Measurements from ENCODE around the gene ANGPTL4. TPM values are rescaled to one million over a fixed set of nuclear protein-coding genes. Genes with fewer than 3 reads are reported as not detected.

Gene ANGPTL4
- total RNA-seq, 4 donors from 2014 or later, result 15.3 to 56.4 (median 19.1) TPM

DNA sequence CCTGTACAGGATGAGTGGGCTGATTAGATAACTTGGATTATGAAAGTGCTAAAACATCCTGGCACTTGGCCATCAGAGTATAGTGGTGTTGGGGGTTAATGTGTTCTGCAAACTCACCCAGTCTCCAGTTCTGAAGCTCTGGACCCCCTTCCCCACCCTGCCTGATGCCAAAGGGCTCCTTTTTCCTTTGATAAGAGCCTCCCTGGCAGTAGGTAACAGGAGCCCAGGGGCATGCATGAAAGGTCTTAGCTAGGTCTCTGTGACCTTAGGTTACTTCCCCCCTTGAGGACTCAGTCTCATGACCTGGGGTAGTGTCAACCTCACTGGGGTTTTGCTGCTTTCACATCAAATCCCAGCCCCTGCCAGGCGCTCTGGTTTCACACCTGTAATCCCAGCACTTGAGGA, 40.2 kb upstream of the ANGPTL4 start:
- no peak overlapping the region for H3K27ac ChIP-seq
- no peaks in the 10 kb centered on the region for H3K9me3 ChIP-seq
- WGBS, result 100% methylated on average over 1 of the region's 1 CpG
- H3K36me3 ChIP-seq, result peaks cover 12% of the 10 kb centered on the region
- no peak overlapping the region for H3K4me3 ChIP-seq
- no peak for DNase-seq (ENCODE audit: low spot score in 2 of 2)
- no peak for TF ChIP-seq POLR2AphosphoS5 (IDR thresholded peaks at IDR 0.05)
- TF ChIP-seq, protein P1, sequence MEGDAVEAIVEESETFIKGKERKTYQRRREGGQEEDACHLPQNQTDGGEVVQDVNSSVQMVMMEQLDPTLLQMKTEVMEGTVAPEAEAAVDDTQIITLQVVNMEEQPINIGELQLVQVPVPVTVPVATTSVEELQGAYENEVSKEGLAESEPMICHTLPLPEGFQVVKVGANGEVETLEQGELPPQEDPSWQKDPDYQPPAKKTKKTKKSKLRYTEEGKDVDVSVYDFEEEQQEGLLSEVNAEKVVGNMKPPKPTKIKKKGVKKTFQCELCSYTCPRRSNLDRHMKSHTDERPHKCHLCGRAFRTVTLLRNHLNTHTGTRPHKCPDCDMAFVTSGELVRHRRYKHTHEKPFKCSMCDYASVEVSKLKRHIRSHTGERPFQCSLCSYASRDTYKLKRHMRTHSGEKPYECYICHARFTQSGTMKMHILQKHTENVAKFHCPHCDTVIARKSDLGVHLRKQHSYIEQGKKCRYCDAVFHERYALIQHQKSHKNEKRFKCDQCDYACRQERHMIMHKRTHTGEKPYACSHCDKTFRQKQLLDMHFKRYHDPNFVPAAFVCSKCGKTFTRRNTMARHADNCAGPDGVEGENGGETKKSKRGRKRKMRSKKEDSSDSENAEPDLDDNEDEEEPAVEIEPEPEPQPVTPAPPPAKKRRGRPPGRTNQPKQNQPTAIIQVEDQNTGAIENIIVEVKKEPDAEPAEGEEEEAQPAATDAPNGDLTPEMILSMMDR (IDR thresholded peaks at IDR 0.05), result no peak
- no peak for TF ChIP-seq POLR2A (IDR thresholded peaks at IDR 0.05)
- no peak for TF ChIP-seq EP300 (IDR thresholded peaks at IDR 0.05)
- no peaks in the 10 kb centered on the region for H3K27me3 ChIP-seq
- peaks cover 40% of the 10 kb centered on the region for H3K4me1 ChIP-seq

DNA sequence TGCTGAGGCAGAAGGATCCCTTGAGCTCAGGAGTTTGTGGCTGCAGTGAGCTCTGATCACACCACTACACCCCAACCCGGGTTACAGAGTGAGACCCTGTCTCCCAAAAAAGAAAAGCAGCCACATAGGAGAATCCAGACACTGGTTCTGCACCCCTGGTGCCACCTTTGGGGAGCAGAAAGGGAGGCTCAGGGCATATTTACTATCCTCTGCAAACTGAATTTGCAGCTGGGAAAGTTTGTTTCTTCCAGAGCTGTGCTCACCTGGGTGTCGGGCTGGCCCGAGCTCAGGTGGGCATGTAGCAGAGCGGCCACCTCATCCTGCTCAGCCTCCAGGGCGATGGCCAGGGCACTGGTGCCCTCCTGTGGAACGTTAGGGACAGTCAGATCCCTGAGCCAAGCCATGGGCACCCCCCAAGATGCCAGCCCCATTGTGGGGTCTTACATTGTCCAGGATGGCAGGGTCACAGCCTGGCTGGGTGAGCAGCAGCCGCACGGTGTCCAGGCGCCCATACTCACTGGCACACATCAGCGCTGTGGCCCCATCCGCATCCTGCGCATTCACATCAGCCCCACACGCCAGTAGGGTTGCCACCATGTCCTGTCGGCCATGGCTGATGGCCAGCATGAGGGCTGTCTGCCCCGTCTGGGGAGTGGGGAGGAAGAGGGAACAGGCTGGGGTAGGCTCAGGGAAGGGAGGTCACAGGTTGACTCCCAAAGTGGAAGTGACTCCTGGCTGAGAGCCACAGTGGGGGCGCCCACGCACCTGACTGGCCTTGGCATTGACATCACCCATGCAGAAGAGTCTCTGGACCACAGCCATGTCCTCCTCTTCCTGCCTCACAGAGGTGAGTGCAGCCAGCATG, 39.5 kb upstream of the ANGPTL4 start:
- H3K4me1 ChIP-seq, result peaks cover 40% of the 10 kb centered on the region
- no peak for TF ChIP-seq POLR2AphosphoS5 (IDR thresholded peaks at IDR 0.05)
- no peak for TF ChIP-seq EP300 (IDR thresholded peaks at IDR 0.05)
- TF ChIP-seq, protein P1 (IDR thresholded peaks at IDR 0.05), result no peak
- no peak for TF ChIP-seq POLR2A (IDR thresholded peaks at IDR 0.05)
- peaks cover 12% of the 10 kb centered on the region for H3K36me3 ChIP-seq
- no peaks in the 10 kb centered on the region for H3K27me3 ChIP-seq
- 76% methylated on average over 10 of the region's 17 CpGs for WGBS
- no peaks in the 10 kb centered on the region for H3K9me3 ChIP-seq
- no peak overlapping the region for H3K27ac ChIP-seq
- DNase-seq (ENCODE audit: low spot score in 2 of 2), result no peak
- H3K4me3 ChIP-seq, result no peak overlapping the region

GRCh38 chr19:8325454-8325853, 38.5 kb upstream of the ANGPTL4 start:
- Histone ChIP-seq H3K36me3 (peaks cover 12% of the 10 kb centered on the region), H3K4me3 (no peak overlapping the region), H3K4me1 (peaks cover 29% of the 10 kb centered on the region), H3K27me3 (no peaks in the 10 kb centered on the region), H3K27ac (no peak overlapping the region), H3K9me3 (no peaks in the 10 kb centered on the region)
- 84% methylated on average over 3 of the region's 3 CpGs for WGBS
- DNase-seq (ENCODE audit: low spot score in 2 of 2), result no peak
- TF ChIP-seq EP300 (IDR thresholded peaks at IDR 0.05), result no peak
- TF ChIP-seq, protein P1 (IDR thresholded peaks at IDR 0.05), result no peak
- no peak for TF ChIP-seq POLR2A (IDR thresholded peaks at IDR 0.05)
- no peak for TF ChIP-seq POLR2AphosphoS5 (IDR thresholded peaks at IDR 0.05)

DNA sequence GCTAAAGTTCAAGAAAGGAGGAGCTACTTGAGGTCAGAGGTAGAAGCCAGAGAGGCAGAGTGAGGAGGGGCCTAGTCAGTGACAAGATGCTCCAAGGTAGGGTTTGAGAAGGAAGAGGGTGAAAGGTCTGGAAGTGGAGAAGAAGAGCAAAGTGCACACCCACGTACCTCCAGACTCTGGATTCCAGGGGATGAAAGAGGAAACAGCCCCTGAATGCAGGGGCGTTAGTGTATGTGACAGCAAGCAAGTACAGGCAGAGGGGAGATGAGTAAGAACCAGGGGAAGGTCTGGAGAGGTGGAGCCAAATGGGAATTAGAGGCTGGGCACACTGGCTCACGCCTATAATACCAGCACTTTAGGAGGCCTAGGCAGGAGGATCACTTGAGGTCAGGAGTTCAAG, 34.0 kb upstream of the ANGPTL4 start:
- no peaks in the 10 kb centered on the region for H3K9me3 ChIP-seq
- no peak for DNase-seq (ENCODE audit: low spot score in 2 of 2)
- no peaks in the 10 kb centered on the region for H3K36me3 ChIP-seq
- peaks cover 16% of the 10 kb centered on the region for H3K4me1 ChIP-seq
- H3K4me3 ChIP-seq, result no peak overlapping the region
- TF ChIP-seq POLR2A (IDR thresholded peaks at IDR 0.05), result no peak
- TF ChIP-seq EP300 (IDR thresholded peaks at IDR 0.05), result no peak
- WGBS, result 57% methylated on average over 3 of the region's 3 CpGs
- no peak overlapping the region for H3K27ac ChIP-seq
- H3K27me3 ChIP-seq, result peaks cover 25% of the 10 kb centered on the region

DNA sequence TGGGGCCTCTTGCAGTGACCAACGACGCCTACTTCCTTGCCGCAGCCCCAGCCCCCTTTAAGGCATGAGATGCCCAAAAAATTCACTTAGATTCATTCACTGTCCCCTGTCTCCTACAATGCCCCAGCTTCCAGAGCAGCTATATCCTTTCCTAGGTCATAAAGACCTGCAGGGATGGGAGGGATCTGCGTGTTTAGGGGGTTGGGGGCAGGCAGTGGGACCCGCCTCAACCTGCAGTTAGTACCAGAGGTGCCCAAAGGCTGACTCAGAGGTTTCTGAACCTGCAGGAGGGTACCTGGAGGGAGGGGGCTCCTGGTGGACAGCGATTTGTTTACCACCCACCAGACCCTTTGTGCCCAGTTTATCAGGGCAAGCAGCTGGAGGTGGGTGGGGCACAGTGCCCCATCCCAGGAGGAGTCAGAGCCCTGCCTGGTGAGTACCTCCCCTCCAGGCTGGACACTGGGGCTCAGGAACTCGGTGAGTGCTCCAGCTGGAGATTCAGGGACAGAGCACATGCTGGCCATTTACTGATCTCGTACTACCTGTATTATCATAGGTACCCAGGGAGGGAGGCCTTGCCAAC, 32.6 kb upstream of the ANGPTL4 start:
- H3K9me3 ChIP-seq, result no peaks in the 10 kb centered on the region
- 81% methylated on average over 6 of the region's 8 CpGs for WGBS
- TF ChIP-seq POLR2A (IDR thresholded peaks at IDR 0.05) (no peak), POLR2AphosphoS5 (IDR thresholded peaks at IDR 0.05) (no peak), EP300 (IDR thresholded peaks at IDR 0.05) (no peak)
- TF ChIP-seq, protein P1 (IDR thresholded peaks at IDR 0.05), result no peak
- H3K4me1 ChIP-seq, result peaks cover 27% of the 10 kb centered on the region
- no peak overlapping the region for H3K27ac ChIP-seq
- no peak overlapping the region for H3K4me3 ChIP-seq
- H3K36me3 ChIP-seq, result no peaks in the 10 kb centered on the region
- peaks cover 37% of the 10 kb centered on the region for H3K27me3 ChIP-seq
- no peak for DNase-seq (ENCODE audit: low spot score in 2 of 2)
